Psoas muscle (tissue), 8 donors: ENCODE data around the gene CTBP2. TPM values are rescaled to one million over a fixed set of nuclear protein-coding genes. Genes with fewer than 3 reads are reported as not detected.

Experiments
- ATAC-seq, 4 donors: fragments of 200-7000 bp; cut with Tn5 transposase; one replicate each; pipeline ENCODE4 v1.9.1; 2020; ENCODE audit warnings: moderate library complexity in 3 of 4, mild to moderate bottlenecking in 2 of 4
- DNase-seq, 2 donors: peaks; one replicate each; pipeline ENCODE4 v3.0.0-alpha.2; 2020
- H3K27ac ChIP-seq: fragments of 200-600 bp; one replicate; pipeline ENCODE4 v1.8.0; 2022
- H3K27me3 ChIP-seq, 3 donors: fragments of 200-600 bp in 1 of 3; one replicate each; pipeline versions ENCODE4 v1.6.1 to v1.8.0; 2013 to 2022; ENCODE audit warnings: low read length in 2 of 3, mild to moderate bottlenecking in 2 of 3, moderate library complexity in 1 of 3; ENCODE audit not compliant: insufficient read depth in 3 of 3
- H3K36me3 ChIP-seq, 2 donors: fragments of 200-600 bp in 1 of 2; one replicate each; pipeline versions ENCODE4 v1.6.1 to v1.8.0; 2013 to 2022; ENCODE audit warnings: low read depth in 1 of 2, mild to moderate bottlenecking in 1 of 2, moderate library complexity in 1 of 2; ENCODE audit not compliant: insufficient read depth in 1 of 2
- H3K4me1 ChIP-seq: fragments of 200-600 bp; one replicate; pipeline ENCODE4 v1.8.0; 2022
- H3K4me3 ChIP-seq: fragments of 200-600 bp; one replicate; pipeline ENCODE4 v1.8.0; 2022; ENCODE audit warnings: mild to moderate bottlenecking
- H3K9me3 ChIP-seq: fragments of 200-600 bp; one replicate; pipeline ENCODE4 v1.8.0; 2022
- WGBS, 3 donors: extraction: QIAGEN DNeasy Blood & Tissue Kit; methylation state at CpG; one replicate each; pipeline versions ENCODE4 v1.1.6 to v1.1.7; 2013; 5-methylcytosine and 5-hydroxymethylcytosine counted together
- intact Hi-C, 2 donors: fragments of 100-400 bp; cut with DNase I; formaldehyde crosslinking; loops; one replicate each; pipeline versions ENCODE4 v1.11.0 to v1.14.2; 2022
- polyA plus RNA-seq, 3 donors: library from polyadenylated mRNA; stranded (reverse); fragments of 200-250 nt; gene quantifications; one replicate each; pipeline ENCODE4 v1.2.3, GENCODE V29; 2013
- total RNA-seq, 4 donors: library from RNA; stranded (reverse); fragmentation: NEBNext Ultra II Directional in 2 of 4; extraction: Animal tissue kit (Norgen Biotek cat#: 25700) in 2 of 4; gene quantifications; one replicate each; pipeline versions ENCODE4 v1.2.1 to v1.2.4, GENCODE V29; 2021 to 2023
- TF ChIP-seq, protein P1 (sequence below): fragments of 200-600 bp; IDR thresholded peaks from one replicate; pipeline ENCODE4 v1.8.0; 2022; ENCODE audit warnings: antibody characterized with exemption
- donor health status: healthy with polysubstance abuse.
- donor health status: DM: no; HTN: no; CAD: no; lungs with moderate emphysema.
- donor health status: Bipolar disorder and iron deficiency.
- donor health status: healthy.
- donor health status: DM: yes; HTN: yes; CAD: no.
- donor health status: DM: no; HTN: no; CAD: no.
- donor health status: DM: no; HTN: no; CAD: no.
- donor health status: DM: yes; HTN: yes; CAD: no.

CTBP2 gene
- total and polyA plus RNA-seq, 7 donors: 14.7 to 49.8 (median 33.0) TPM

DNA sequence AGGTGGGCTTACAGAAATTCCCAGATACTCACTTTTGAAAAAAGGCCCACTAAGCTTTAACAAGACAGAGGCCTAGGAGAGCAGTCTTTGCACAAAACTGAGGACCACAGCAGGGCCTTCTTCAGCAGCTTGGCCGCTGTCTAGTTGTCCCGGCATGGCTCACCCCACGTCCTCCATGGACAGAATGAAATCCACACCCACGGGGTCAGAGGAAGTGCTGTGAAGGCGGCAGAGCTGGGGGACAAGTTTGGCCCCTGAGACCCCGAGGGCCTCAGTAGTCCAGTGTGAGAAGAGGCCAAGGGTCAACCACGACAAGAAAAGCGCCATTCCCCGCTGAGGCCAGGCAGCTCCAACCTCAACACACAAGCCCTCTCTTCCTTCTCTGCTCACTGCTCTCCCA, 139.5 kb downstream of the CTBP2 start:
- peaks cover 91% of the 10 kb centered on the region for H3K4me1 ChIP-seq
- H3K27ac ChIP-seq: peak overlapping the region; percentile 6
- DNase-seq: peak in 1 of 2 donors; percentile 11

DNA sequence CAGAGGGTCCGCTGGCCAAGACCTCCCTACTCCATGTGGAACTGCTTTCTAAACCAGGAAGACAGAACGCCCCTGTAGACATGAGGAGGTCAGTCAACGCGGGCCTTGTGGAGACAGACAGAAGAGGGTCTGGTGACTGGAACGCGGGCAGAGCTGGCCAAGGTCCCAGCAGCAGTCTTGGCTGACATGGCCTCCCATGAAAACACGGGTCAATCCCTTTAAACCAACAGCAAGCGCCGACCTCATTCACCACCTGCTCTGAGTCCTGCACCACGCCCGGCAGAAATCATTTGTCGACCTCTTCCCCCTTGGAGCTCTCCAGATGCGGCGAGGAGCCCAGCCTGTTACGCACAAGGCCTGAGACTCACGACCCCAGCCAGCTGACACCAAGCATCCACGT, 140.0 kb downstream of the CTBP2 start:
- intact Hi-C loops: no loop called here
- Histone ChIP-seq H3K4me3 (no peak overlapping the region), H3K4me1 (peaks cover 94% of the 10 kb centered on the region), H3K27ac (peak overlapping the region; percentile 6), H3K36me3 (no peaks in the 10 kb centered on the region), H3K9me3 (no peaks in the 10 kb centered on the region), H3K27me3 (no peaks in the 10 kb centered on the region)
- WGBS, 3 donors: 59 to 67% (median 63%) methylated on average over 17 of the region's 17 CpGs
- ATAC-seq: no peak
- peak in 1 of 2 donors; percentile 50 for DNase-seq
- TF ChIP-seq, protein P1, sequence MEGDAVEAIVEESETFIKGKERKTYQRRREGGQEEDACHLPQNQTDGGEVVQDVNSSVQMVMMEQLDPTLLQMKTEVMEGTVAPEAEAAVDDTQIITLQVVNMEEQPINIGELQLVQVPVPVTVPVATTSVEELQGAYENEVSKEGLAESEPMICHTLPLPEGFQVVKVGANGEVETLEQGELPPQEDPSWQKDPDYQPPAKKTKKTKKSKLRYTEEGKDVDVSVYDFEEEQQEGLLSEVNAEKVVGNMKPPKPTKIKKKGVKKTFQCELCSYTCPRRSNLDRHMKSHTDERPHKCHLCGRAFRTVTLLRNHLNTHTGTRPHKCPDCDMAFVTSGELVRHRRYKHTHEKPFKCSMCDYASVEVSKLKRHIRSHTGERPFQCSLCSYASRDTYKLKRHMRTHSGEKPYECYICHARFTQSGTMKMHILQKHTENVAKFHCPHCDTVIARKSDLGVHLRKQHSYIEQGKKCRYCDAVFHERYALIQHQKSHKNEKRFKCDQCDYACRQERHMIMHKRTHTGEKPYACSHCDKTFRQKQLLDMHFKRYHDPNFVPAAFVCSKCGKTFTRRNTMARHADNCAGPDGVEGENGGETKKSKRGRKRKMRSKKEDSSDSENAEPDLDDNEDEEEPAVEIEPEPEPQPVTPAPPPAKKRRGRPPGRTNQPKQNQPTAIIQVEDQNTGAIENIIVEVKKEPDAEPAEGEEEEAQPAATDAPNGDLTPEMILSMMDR: no peak

More for the DNA sequence above, 139.5 kb downstream of the CTBP2 start:
- intact Hi-C loops: no loop called here
- H3K27me3 ChIP-seq: no peaks in the 10 kb centered on the region
- no peaks in the 10 kb centered on the region for H3K9me3 ChIP-seq
- TF ChIP-seq, protein P1: no peak
- no peaks in the 10 kb centered on the region for H3K36me3 ChIP-seq
- 83 to 91% (median 85%) methylated on average over 9 of the region's 9 CpGs for WGBS, 3 donors
- H3K4me3 ChIP-seq: no peak overlapping the region
- no peak for ATAC-seq

DNA sequence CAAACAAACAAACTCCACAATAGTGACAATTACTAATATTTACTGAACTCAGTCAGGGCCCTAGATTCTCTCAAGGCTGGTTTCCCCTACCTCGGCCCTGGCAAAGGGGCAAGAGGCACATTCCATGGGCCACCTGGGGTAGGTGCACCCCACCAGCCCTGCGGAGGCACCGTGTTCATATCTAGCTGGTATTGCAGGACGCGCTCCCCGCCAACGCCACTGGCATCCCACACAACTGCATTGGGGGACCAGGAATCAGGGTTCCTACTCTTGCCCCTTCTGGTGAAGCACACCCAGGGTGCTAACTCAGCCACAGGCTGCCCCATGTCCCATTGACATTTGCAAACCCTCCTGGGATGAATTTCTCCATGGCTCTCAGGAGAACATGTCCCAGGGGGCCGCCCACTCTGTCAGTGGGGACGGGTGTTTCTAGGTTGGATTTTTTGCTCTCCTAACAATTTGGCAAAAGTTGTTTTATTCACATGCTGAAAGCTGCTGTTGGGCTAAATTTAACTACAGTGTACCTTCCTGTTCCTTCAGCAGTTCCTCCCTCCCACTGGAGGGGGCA, 141.7 kb downstream of the CTBP2 start:
- Histone ChIP-seq H3K27me3 (no peaks in the 10 kb centered on the region), H3K9me3 (no peaks in the 10 kb centered on the region), H3K27ac (peak overlapping the region; percentile 38), H3K4me3 (no peak overlapping the region), H3K36me3 (no peaks in the 10 kb centered on the region), H3K4me1 (peaks cover 94% of the 10 kb centered on the region)
- DNase-seq: peak in 1 of 2 donors; percentile 47
- TF ChIP-seq, protein P1: no peak
- no peak for ATAC-seq
- WGBS, 3 donors: 83 to 88% (median 87%) methylated on average over 9 of the region's 9 CpGs
- intact Hi-C loops: no loop called here

DNA sequence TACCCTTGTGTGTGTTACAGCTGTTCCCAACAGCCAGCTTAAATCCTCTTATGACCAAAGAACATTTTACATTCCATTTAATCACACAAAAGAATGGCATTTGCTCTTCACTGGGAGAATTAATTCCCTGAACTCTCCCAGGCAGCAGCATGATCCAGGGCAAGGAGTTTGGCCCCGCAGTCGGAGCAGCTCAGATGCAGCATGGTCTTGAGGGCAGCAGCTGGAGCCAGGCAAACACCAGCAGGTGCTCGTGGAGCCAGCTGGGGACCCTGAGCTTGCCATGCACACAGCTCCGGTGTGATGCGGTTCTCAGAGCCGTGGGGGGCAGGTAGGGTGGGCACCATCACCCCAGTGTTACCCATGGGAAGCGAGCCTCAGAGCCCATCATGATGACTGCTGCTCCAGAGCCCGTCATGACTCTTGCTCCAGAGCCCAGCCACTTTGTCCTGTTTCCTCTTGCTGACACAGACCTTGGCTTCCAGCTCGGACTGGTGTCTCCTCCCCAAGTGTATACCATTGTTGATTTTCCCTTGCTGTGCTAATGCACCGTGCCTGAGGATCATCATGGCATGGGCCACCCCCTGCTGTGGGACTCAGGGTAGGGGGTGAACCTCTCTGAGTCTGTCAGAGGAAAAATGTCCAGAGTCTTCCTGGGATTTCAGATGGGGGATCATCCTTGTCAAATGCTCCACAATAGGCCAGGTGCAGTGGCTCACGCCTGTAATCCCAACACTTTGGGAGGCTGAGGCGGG, 142.6 kb downstream of the CTBP2 start:
- Histone ChIP-seq H3K36me3 (no peaks in the 10 kb centered on the region), H3K27me3 (no peaks in the 10 kb centered on the region), H3K27ac (peak overlapping the region; percentile 85), H3K4me1 (peaks cover 92% of the 10 kb centered on the region), H3K9me3 (no peaks in the 10 kb centered on the region), H3K4me3 (no peak overlapping the region)
- 54 to 68% (median 61%) methylated on average over 12 of the region's 12 CpGs for WGBS, 3 donors
- TF ChIP-seq, protein P1: no peak
- intact Hi-C loops: no loop called here
- DNase-seq (peak in 1 of 2 donors; percentile 55), ATAC-seq (no peak)
